Subcutaneous abdominal adipose tissue (tissue), 5 donors: ENCODE data around the gene DTD1.

ENCODE experiments used
- H3K27ac ChIP-seq: one replicate; pipeline ENCODE4 v1.7.0; 2013; ENCODE audit warnings: low read depth, mild to moderate bottlenecking, inconsistent platforms, low read length, moderate library complexity
- H3K27me3 ChIP-seq, 5 donors: one replicate each; pipeline ENCODE4 v1.7.0; 2013; ENCODE audit warnings: low read length in 5 of 5, inconsistent platforms in 1 of 5; ENCODE audit not compliant: control insufficient read depth in 5 of 5, insufficient read depth in 4 of 5
- H3K36me3 ChIP-seq, 5 donors: one replicate each; pipeline ENCODE4 v1.7.0; 2013; ENCODE audit warnings: low read length in 5 of 5; ENCODE audit not compliant: control insufficient read depth in 5 of 5, insufficient read depth in 5 of 5
- H3K4me1 ChIP-seq, 5 donors: one replicate each; pipeline ENCODE4 v1.7.0; 2013; ENCODE audit warnings: low read length in 5 of 5, mild to moderate bottlenecking in 3 of 5, moderate library complexity in 1 of 5; ENCODE audit not compliant: control insufficient read depth in 5 of 5, insufficient read depth in 5 of 5
- H3K4me3 ChIP-seq, 5 donors: one replicate each; pipeline ENCODE4 v1.7.0; 2013; ENCODE audit warnings: low read length in 5 of 5, low read depth in 1 of 5
- H3K9ac ChIP-seq, 5 donors: one replicate each; pipeline ENCODE4 v1.7.0; 2013; ENCODE audit warnings: low read length in 5 of 5, mild to moderate bottlenecking in 4 of 5, moderate library complexity in 3 of 5
- H3K9me3 ChIP-seq, 5 donors: one replicate each; pipeline ENCODE4 v1.7.0; 2013; ENCODE audit warnings: low read length in 5 of 5; ENCODE audit not compliant: control insufficient read depth in 5 of 5
- donor health status: healthy.
- donor health status: healthy.
- donor health status: healthy.
- donor health status: healthy.
- donor health status: healthy.

Gene DTD1

DNA sequence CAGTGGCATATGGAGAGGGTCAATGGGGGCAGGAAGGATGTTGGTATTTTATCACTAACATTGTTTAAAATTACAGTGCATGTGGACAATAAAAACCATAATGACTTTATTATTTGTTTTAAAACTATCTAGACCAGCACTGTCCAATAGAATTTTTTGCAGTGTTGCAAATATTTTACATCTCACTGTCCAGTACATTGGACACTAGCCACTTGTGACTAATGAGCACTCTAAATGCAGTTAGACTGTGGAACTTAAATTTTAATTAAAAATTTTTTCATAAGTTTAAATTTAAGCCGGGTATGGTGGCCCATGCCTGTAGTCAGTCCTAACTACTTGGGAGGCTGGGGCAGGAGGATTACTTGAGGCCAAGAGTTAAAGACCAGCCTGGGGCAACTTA lies 101.7 kb downstream of the DTD1 start:
- no peak overlapping the region for H3K27ac ChIP-seq
- no peaks in the 10 kb centered on the region for H3K9me3 ChIP-seq
- no peak overlapping the region for H3K9ac ChIP-seq
- H3K4me1 ChIP-seq: peaks cover 0 to 15% (median 7%) of the 10 kb centered on the region in 5 donors
- H3K4me3 ChIP-seq: no peak overlapping the region
- H3K27me3 ChIP-seq: no peaks in the 10 kb centered on the region
- no peaks in the 10 kb centered on the region for H3K36me3 ChIP-seq

DNA sequence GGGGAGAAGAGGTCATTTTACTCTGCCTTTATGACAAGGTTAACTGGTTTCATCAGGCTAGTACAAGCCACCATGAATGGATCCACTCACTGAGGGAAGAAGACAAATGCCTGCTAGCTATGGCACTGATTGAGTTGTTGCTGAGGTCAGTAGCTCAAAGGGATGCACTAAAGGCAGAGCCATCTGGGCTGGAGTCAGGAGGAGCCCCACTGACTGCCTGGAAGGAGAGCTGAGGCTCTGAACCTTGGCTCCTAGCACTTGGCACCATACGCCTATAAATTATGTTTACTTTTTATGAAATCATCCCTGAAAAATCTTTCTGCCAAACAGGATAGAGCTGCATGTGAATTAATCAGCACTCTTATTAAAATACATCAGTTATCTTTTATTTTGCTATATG lies 104.6 kb downstream of the DTD1 start:
- Histone ChIP-seq H3K4me1 (peaks cover 0 to 20% (median 11%) of the 10 kb centered on the region in 5 donors), H3K27me3 (no peaks in the 10 kb centered on the region), H3K4me3 (no peak overlapping the region), H3K36me3 (no peaks in the 10 kb centered on the region), H3K27ac (no peak overlapping the region), H3K9me3 (no peaks in the 10 kb centered on the region), H3K9ac (no peak overlapping the region)

DNA sequence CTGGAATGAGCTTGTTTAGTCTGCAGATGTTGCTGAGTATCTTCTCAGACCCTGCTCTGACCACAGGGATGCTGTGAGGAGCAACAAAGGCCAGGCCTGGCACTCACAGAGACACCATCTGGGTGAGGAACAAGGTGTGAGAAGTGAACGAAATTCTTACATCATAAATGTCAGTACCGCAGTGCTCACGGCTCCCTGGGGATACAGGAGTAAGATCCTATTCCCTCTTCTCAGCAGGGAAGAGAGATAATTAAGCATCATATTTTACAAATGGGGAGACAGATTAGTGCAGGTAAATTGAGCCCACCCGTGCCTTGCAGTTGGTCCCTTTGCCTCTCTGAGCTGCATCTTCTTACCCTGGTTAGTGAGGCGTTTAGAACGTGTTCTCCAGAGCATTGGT lies 106.2 kb downstream of the DTD1 start:
- Histone ChIP-seq H3K9me3 (no peaks in the 10 kb centered on the region), H3K36me3 (no peaks in the 10 kb centered on the region), H3K9ac (no peak overlapping the region), H3K27me3 (no peaks in the 10 kb centered on the region), H3K4me3 (no peak overlapping the region), H3K27ac (no peak overlapping the region), H3K4me1 (peaks cover 0 to 20% (median 11%) of the 10 kb centered on the region in 5 donors)

DNA sequence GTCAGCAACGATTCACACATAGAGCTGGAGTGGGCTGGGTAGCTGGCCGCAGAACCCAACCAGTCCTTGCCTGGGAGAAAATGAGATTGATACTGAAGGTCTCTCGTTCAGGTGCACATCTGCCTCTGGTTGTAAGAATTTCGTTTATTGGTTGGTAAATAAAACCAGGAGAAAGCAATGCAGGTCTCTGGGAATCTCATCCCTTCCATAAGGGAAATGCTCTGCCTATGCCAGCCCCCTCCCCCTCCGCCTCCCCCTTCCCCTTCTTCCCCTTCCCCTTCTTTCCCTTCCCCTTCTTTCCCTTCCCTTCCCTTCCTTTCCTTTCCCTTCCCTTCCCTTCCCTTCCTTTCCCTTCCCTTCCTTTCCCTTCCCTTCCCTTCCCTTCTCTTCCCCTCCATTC lies 107.3 kb downstream of the DTD1 start:
- Histone ChIP-seq H3K4me3 (no peak overlapping the region), H3K27ac (no peak overlapping the region), H3K9me3 (no peaks in the 10 kb centered on the region), H3K27me3 (no peaks in the 10 kb centered on the region), H3K9ac (no peak overlapping the region), H3K4me1 (peaks cover 0 to 20% (median 11%) of the 10 kb centered on the region in 5 donors), H3K36me3 (no peaks in the 10 kb centered on the region)

DNA sequence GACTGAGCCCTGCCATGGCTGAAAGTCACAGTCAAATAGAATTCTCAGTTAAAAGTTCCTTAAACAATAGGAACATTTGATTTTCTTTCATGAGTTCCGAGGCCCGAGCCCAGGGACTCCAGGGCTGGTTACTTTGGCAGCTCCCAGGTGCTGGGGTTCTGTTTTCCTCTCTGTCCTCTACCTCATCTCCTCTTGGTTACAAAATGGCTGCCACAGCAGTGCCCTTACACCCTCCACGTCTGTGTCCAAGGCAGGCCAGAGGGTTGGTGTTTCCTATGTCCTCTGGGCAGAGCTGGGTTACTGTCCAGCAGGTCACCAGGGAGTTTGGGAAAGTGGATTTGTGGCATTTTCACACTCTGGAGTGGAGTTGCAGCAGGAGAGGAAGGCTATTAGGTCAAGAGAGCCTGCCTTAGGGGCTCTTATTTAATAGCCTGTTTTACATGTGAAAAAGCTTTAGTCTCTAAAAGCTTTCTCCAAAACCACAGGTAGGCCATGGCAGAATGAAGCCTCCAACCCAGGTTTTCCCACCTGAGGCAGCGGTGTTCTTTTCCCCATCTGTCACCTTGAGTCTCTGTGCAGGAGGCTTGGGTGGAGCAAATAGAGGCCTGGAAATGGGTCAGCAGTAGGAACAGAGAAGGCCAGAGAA lies 111.0 kb downstream of the DTD1 start:
- H3K9me3 ChIP-seq: no peaks in the 10 kb centered on the region
- H3K27me3 ChIP-seq: no peaks in the 10 kb centered on the region
- H3K9ac ChIP-seq: no peak overlapping the region
- no peaks in the 10 kb centered on the region for H3K36me3 ChIP-seq
- peaks cover 0 to 26% (median 17%) of the 10 kb centered on the region in 5 donors for H3K4me1 ChIP-seq
- no peak overlapping the region for H3K27ac ChIP-seq
- no peak overlapping the region for H3K4me3 ChIP-seq

DNA sequence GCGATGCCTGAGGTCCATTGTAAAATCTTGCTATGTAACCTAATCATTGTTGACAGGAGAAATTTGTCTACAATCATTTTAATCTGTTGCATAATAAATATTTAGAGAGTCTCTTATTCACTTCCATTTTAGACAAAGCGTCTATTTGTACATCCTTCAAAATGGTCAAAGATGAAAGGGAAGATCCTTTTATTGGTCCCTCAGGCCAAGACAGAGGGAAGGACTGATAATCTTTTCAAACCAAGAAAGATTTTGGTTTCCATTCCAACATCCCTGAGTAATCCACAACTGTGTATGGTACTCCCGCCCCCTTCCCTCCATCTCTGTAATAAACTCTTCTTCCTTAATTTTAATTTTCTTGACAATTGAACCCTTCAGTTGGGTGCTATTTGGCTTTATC lies 114.1 kb downstream of the DTD1 start:
- Histone ChIP-seq H3K4me1 (peaks cover 0 to 27% (median 14%) of the 10 kb centered on the region in 5 donors), H3K9ac (no peak overlapping the region), H3K4me3 (no peak overlapping the region), H3K9me3 (no peaks in the 10 kb centered on the region), H3K27me3 (no peaks in the 10 kb centered on the region), H3K36me3 (no peaks in the 10 kb centered on the region), H3K27ac (no peak overlapping the region)

GRCh38 chr20:18702736-18703135 lies 114.9 kb downstream of the DTD1 start:
- no peak overlapping the region for H3K4me3 ChIP-seq
- H3K9me3 ChIP-seq: no peaks in the 10 kb centered on the region
- H3K27me3 ChIP-seq: no peaks in the 10 kb centered on the region
- H3K4me1 ChIP-seq: peaks cover 0 to 27% (median 14%) of the 10 kb centered on the region in 5 donors
- H3K9ac ChIP-seq: no peak overlapping the region
- no peak overlapping the region for H3K27ac ChIP-seq
- H3K36me3 ChIP-seq: no peaks in the 10 kb centered on the region

- Histone ChIP-seq H3K4me3 (no peak overlapping the region), H3K36me3 (no peaks in the 10 kb centered on the region), H3K9me3 (no peaks in the 10 kb centered on the region), H3K27ac (no peak overlapping the region), H3K9ac (no peak overlapping the region), H3K4me1 (peaks cover 0 to 27% (median 14%) of the 10 kb centered on the region in 5 donors), H3K27me3 (no peaks in the 10 kb centered on the region)
These were observed 117.6 kb downstream of the DTD1 start for GRCh38 chr20:18705490-18705889.

GRCh38 chr20:18705910-18706309 lies 118.1 kb downstream of the DTD1 start:
- Histone ChIP-seq H3K27ac (no peak overlapping the region), H3K9me3 (no peaks in the 10 kb centered on the region), H3K36me3 (no peaks in the 10 kb centered on the region), H3K27me3 (no peaks in the 10 kb centered on the region), H3K4me3 (no peak overlapping the region), H3K4me1 (peaks cover 0 to 27% (median 14%) of the 10 kb centered on the region in 5 donors), H3K9ac (no peak overlapping the region)

GRCh38 chr20:18712131-18712530 lies 124.3 kb downstream of the DTD1 start:
- Histone ChIP-seq H3K4me3 (no peak overlapping the region), H3K9me3 (no peaks in the 10 kb centered on the region), H3K36me3 (peaks cover 0 to 8% (median 2%) of the 10 kb centered on the region in 5 donors), H3K4me1 (no peaks in the 10 kb centered on the region), H3K27me3 (no peaks in the 10 kb centered on the region), H3K27ac (no peak overlapping the region), H3K9ac (no peak overlapping the region)
